ENCODE data around the gene ZNF674. TPM values are rescaled to one million over a fixed set of nuclear protein-coding genes. Genes with fewer than 3 reads are reported as not detected.
"Not testable (repeated sequence)": the region's sequence is repeated elsewhere in the genome, so short reads cannot be mapped to it uniquely, and the experiment has no call there.

ZNF674 gene
- total RNA-seq, 1 experiment from 2014 or later = 5.8 TPM

GRCh38 chrX:46547857-46548256, 2.6 kb upstream of the ZNF674 start:
- Histone ChIP-seq H3K36me3 (ENCODE audit: insufficient read depth, low read length, poor library complexity, severe bottlenecking) (peaks cover 8% of the 10 kb centered on the region), H3K4me3 (ENCODE audit: low read depth, low read length, poor library complexity, severe bottlenecking) (no peak overlapping the region), H3K9me3 (ENCODE audit: low read depth, low read length, poor library complexity, severe bottlenecking) (no peaks in the 10 kb centered on the region), H3K27me3 (replicated peaks; ENCODE audit: insufficient read depth, low read depth, low read length, poor library complexity) (no peaks in the 10 kb centered on the region), H3K27ac (ENCODE audit: low read depth, low read length, poor library complexity, severe bottlenecking) (no peak overlapping the region), H3K4me1 (ENCODE audit: insufficient read depth, low read length, poor library complexity, severe bottlenecking) (peaks cover 5% of the 10 kb centered on the region)
- no TSS peak for BruUV-seq (replicated peaks)
- TF ChIP-seq EZH2 (IDR thresholded peaks at IDR 0.05; ENCODE audit: borderline replicate concordance, low read depth, low read length, poor library complexity, severe bottlenecking) (no peak), CTCF (conservative IDR thresholded peaks at IDR 0.05; ENCODE audit: low read depth, low read length) (no peak)
- intact Hi-C loops (cut with micrococcal nuclease; ENCODE audit: unreplicated experiment) = no loop called here
- no peak for DNase-seq (ENCODE audit: low spot score)
- ChIA-PET POLR2A (ENCODE audit: low non-redundant PET) (no interaction called here), CTCF (no interaction called here)

GRCh38 chrX:46544527-46544926, 694 bp downstream of the ZNF674 start:
- intact Hi-C loops (cut with micrococcal nuclease; ENCODE audit: unreplicated experiment); H3K4me1 ChIP-seq (ENCODE audit: insufficient read depth, low read length, poor library complexity, severe bottlenecking); H3K36me3 ChIP-seq (ENCODE audit: insufficient read depth, low read length, poor library complexity, severe bottlenecking); CTCF ChIA-PET; DNase-seq (ENCODE audit: low spot score); H3K9me3 ChIP-seq (ENCODE audit: low read depth, low read length, poor library complexity, severe bottlenecking); H3K27me3 ChIP-seq (replicated peaks; ENCODE audit: insufficient read depth, low read depth, low read length, poor library complexity); BruUV-seq (replicated peaks): not testable (repeated sequence)
- peak overlapping the region; percentile 68 for H3K4me3 ChIP-seq (ENCODE audit: low read depth, low read length, poor library complexity, severe bottlenecking)
- POLR2A ChIA-PET (ENCODE audit: low non-redundant PET) = interaction anchor here (0.6 kb wide), 1 partner anchor 281 kb away, joined by 3 read pairs; no protein-coding TSS in a partner anchor
- H3K27ac ChIP-seq (ENCODE audit: low read depth, low read length, poor library complexity, severe bottlenecking) = peak overlapping the region; percentile 78

GRCh38 chrX:46543441-46543840, 1.8 kb downstream of the ZNF674 start:
- ChIA-PET CTCF (no interaction called here), POLR2A (ENCODE audit: low non-redundant PET) (no interaction called here)
- intact Hi-C loops (cut with micrococcal nuclease; ENCODE audit: unreplicated experiment) = no loop called here
- H3K4me3 ChIP-seq (ENCODE audit: low read depth, low read length, poor library complexity, severe bottlenecking) = no peak overlapping the region
- TF ChIP-seq CTCF (conservative IDR thresholded peaks at IDR 0.05; ENCODE audit: low read depth, low read length) (no peak), EZH2 (IDR thresholded peaks at IDR 0.05; ENCODE audit: borderline replicate concordance, low read depth, low read length, poor library complexity, severe bottlenecking) (no peak)
- H3K4me1 ChIP-seq (ENCODE audit: insufficient read depth, low read length, poor library complexity, severe bottlenecking) = peaks cover 5% of the 10 kb centered on the region
- no peak overlapping the region for H3K27ac ChIP-seq (ENCODE audit: low read depth, low read length, poor library complexity, severe bottlenecking)
- no peaks in the 10 kb centered on the region for H3K9me3 ChIP-seq (ENCODE audit: low read depth, low read length, poor library complexity, severe bottlenecking)
- peaks cover 8% of the 10 kb centered on the region for H3K36me3 ChIP-seq (ENCODE audit: insufficient read depth, low read length, poor library complexity, severe bottlenecking)
- no TSS peak for BruUV-seq (replicated peaks)
- H3K27me3 ChIP-seq (replicated peaks; ENCODE audit: insufficient read depth, low read depth, low read length, poor library complexity) = no peaks in the 10 kb centered on the region
- DNase-seq (ENCODE audit: low spot score) = no peak

- H3K36me3 ChIP-seq (ENCODE audit: insufficient read depth, low read length, poor library complexity, severe bottlenecking) = no peaks in the 10 kb centered on the region
- H3K27me3 ChIP-seq (replicated peaks; ENCODE audit: insufficient read depth, low read depth, low read length, poor library complexity) = no peaks in the 10 kb centered on the region
- TF ChIP-seq EZH2 (IDR thresholded peaks at IDR 0.05; ENCODE audit: borderline replicate concordance, low read depth, low read length, poor library complexity, severe bottlenecking) = no peak
- no peak for TF ChIP-seq CTCF (conservative IDR thresholded peaks at IDR 0.05; ENCODE audit: low read depth, low read length)
- no peak for DNase-seq (ENCODE audit: low spot score)
- H3K9me3 ChIP-seq (ENCODE audit: low read depth, low read length, poor library complexity, severe bottlenecking) = no peaks in the 10 kb centered on the region
- H3K4me3 ChIP-seq (ENCODE audit: low read depth, low read length, poor library complexity, severe bottlenecking) = no peak overlapping the region
- intact Hi-C loops (cut with micrococcal nuclease; ENCODE audit: unreplicated experiment) = no loop called here
- CTCF ChIA-PET = no interaction called here
- H3K27ac ChIP-seq (ENCODE audit: low read depth, low read length, poor library complexity, severe bottlenecking) = no peak overlapping the region
- no peaks in the 10 kb centered on the region for H3K4me1 ChIP-seq (ENCODE audit: insufficient read depth, low read length, poor library complexity, severe bottlenecking)
- no TSS peak for BruUV-seq (replicated peaks)
- POLR2A ChIA-PET (ENCODE audit: low non-redundant PET) = no interaction called here
Observed at GRCh38 chrX:46531442-46531841, 13.8 kb downstream of the ZNF674 start.

- POLR2A ChIA-PET (ENCODE audit: low non-redundant PET); H3K36me3 ChIP-seq (ENCODE audit: insufficient read depth, low read length, poor library complexity, severe bottlenecking); BruUV-seq (replicated peaks); H3K4me3 ChIP-seq (ENCODE audit: low read depth, low read length, poor library complexity, severe bottlenecking); H3K4me1 ChIP-seq (ENCODE audit: insufficient read depth, low read length, poor library complexity, severe bottlenecking); CTCF ChIA-PET; H3K27me3 ChIP-seq (replicated peaks; ENCODE audit: insufficient read depth, low read depth, low read length, poor library complexity); H3K9me3 ChIP-seq (ENCODE audit: low read depth, low read length, poor library complexity, severe bottlenecking); H3K27ac ChIP-seq (ENCODE audit: low read depth, low read length, poor library complexity, severe bottlenecking); DNase-seq (ENCODE audit: low spot score); intact Hi-C loops (cut with micrococcal nuclease; ENCODE audit: unreplicated experiment): not testable (repeated sequence)
Observed at GRCh38 chrX:46530404-46530908, 14.8 kb downstream of the ZNF674 start.
